SK-N-SH (cell line): ENCODE results near the gene RBM33. TPM values are rescaled to one million over a fixed set of nuclear protein-coding genes. Genes with fewer than 3 reads are reported as not detected.

Experiments used
- CTCF ChIA-PET: fragments of 300-600, 350-600 bp; formaldehyde crosslinking; extraction: SDS; loops from one replicate; lab custom pipeline; 2021; lab: Yijun Ruan, JAX
- POLR2A ChIA-PET: fragments of 350-600 bp; sonication (Branson Sonifier 250); formaldehyde crosslinking; extraction: SDS; loops from one replicate; lab custom pipeline; 2020; ENCODE audit warnings: antibody characterized with exemption, inconsistent platforms; lab: Yijun Ruan, JAX
- DNase-seq: peaks from one replicate; pipeline ENCODE4 v3.0.0; 2012
- H2AFZ ChIP-seq: fragments of 200-600 bp; sonication (generic); 2 replicates; pipeline ENCODE4 v1.8.1; 2016; ENCODE audit warnings: antibody characterized with exemption, mild to moderate bottlenecking, low read depth
- H3F3A ChIP-seq: fragments of 200-600 bp; sonication (generic); replicated peaks from 2 replicates; pipeline ENCODE3; 2016; ENCODE audit warnings: antibody characterized with exemption, mild to moderate bottlenecking; ENCODE audit not compliant: insufficient read depth
- H3K27ac ChIP-seq, 2 experiments: fragments of 200-500 bp in 1 of 2; fragments of 200-600 bp in 1 of 2; sonication (Bioruptor generic) in 1 of 2; sonication (generic), shearing (Covaris generic) in 1 of 2; 2 replicates each; pipeline versions ENCODE4 v1.5.1 to v1.6.1; 2014 to 2016; ENCODE audit warnings: low read depth in 2 of 2, inconsistent platforms in 1 of 2, low read length in 1 of 2, mild to moderate bottlenecking in 1 of 2, mixed read lengths in 1 of 2
- H3K27me3 ChIP-seq: fragments of 200-600 bp; sonication (generic), shearing (Covaris generic); 2 replicates; pipeline ENCODE4 v1.6.1; 2016; ENCODE audit warnings: mixed run types; ENCODE audit not compliant: insufficient read depth
- H3K36me3 ChIP-seq, 2 experiments: fragments of 200-500 bp in 1 of 2; fragments of 200-600 bp in 1 of 2; sonication (Bioruptor generic) in 1 of 2; sonication (generic) in 1 of 2; replicated peaks in 1 of 2; 2 replicates each; pipeline versions ENCODE3 to v1.5.1; 2014 to 2016; ENCODE audit warnings: low read length in 1 of 2, mild to moderate bottlenecking in 1 of 2; ENCODE audit not compliant: insufficient read depth in 2 of 2, control insufficient read depth in 1 of 2
- H3K4me1 ChIP-seq, 2 experiments: fragments of 200-500 bp in 1 of 2; fragments of 200-600 bp in 1 of 2; sonication (Bioruptor generic) in 1 of 2; sonication (generic), shearing (Covaris generic) in 1 of 2; 2 replicates each; pipeline versions ENCODE4 v1.5.1 to v1.6.1; 2014 to 2016; ENCODE audit warnings: low read depth in 1 of 2, low read length in 1 of 2, mixed run types in 1 of 2; ENCODE audit not compliant: insufficient read depth in 2 of 2, control insufficient read depth in 1 of 2
- H3K4me2 ChIP-seq: fragments of 200-600 bp; sonication (generic), shearing (Covaris generic); 2 replicates; pipeline ENCODE4 v1.6.1; 2017; ENCODE audit warnings: mixed run types
- H3K4me3 ChIP-seq, 2 experiments: fragments of 200-500 bp in 1 of 2; fragments of 200-600 bp in 1 of 2; sonication (Bioruptor generic) in 1 of 2; sonication (generic), shearing (Covaris generic) in 1 of 2; 2 replicates each; pipeline versions ENCODE4 v1.5.1 to v1.8.1; 2014 to 2016; ENCODE audit warnings: low read depth in 2 of 2, inconsistent platforms in 1 of 2, low read length in 1 of 2, mild to moderate bottlenecking in 1 of 2, mixed read lengths in 1 of 2, moderate library complexity in 1 of 2
- H3K79me2 ChIP-seq: fragments of 200-600 bp; sonication (generic); 2 replicates; pipeline ENCODE4 v1.8.1; 2017; ENCODE audit warnings: mild to moderate bottlenecking; ENCODE audit not compliant: insufficient read depth
- H3K9ac ChIP-seq: fragments of 200-600 bp; sonication (generic); 2 replicates; pipeline ENCODE4 v1.6.1; 2017; ENCODE audit warnings: mixed run types
- H3K9me2 ChIP-seq: fragments of 200-600 bp; sonication (generic); 2 replicates; pipeline ENCODE4 v1.6.1; 2017; ENCODE audit warnings: mixed run types
- H3K9me3 ChIP-seq: fragments of 200-600 bp; sonication (generic); 2 replicates; pipeline ENCODE4 v1.6.1; 2017; ENCODE audit warnings: mixed run types, mild to moderate bottlenecking, moderate library complexity
- H4K20me1 ChIP-seq: fragments of 200-600 bp; sonication (generic); 2 replicates; pipeline ENCODE4 v1.6.1; 2017; ENCODE audit warnings: mild to moderate bottlenecking, mixed run types; ENCODE audit not compliant: insufficient read depth
- GATA2 ChIP-seq: sonication (generic); formaldehyde crosslinking; IDR thresholded peaks from 2 replicates; pipeline ENCODE4 v1.5.0; 2020; ENCODE audit warnings: mild to moderate bottlenecking, missing genetic modification reagents
- IRF3 ChIP-seq: fragments of 150-350 bp; IDR thresholded peaks from 2 replicates; pipeline ENCODE4 v1.6.1; 2016; ENCODE audit warnings: mild to moderate bottlenecking, low read depth, low read length
- NFIC ChIP-seq: IDR thresholded peaks from 2 replicates; pipeline ENCODE4 v1.4.0; 2012; ENCODE audit warnings: borderline replicate concordance
- NRF1 ChIP-seq: IDR thresholded peaks from 2 replicates; pipeline ENCODE4 v1.6.1; 2012; ENCODE audit warnings: low read depth, mild to moderate bottlenecking, low read length
- POLR2AphosphoS5 ChIP-seq: IDR thresholded peaks from 2 replicates; pipeline ENCODE4 v1.6.1; 2012; ENCODE audit warnings: low read depth, low read length
- RAD21 ChIP-seq: IDR thresholded peaks from 2 replicates; pipeline ENCODE4 v1.6.1; 2012; ENCODE audit warnings: mild to moderate bottlenecking, low read length
- RCOR1 ChIP-seq: fragments of 150-350 bp; IDR thresholded peaks from 2 replicates; pipeline ENCODE4 v1.6.1; 2017; ENCODE audit warnings: antibody characterized with exemption, low read length
- RFX5 ChIP-seq: IDR thresholded peaks from 2 replicates; pipeline ENCODE4 v1.6.1; 2012; ENCODE audit warnings: mild to moderate bottlenecking, improper control_type of control experiment, low read length
- RXRA ChIP-seq: IDR thresholded peaks from 2 replicates; pipeline ENCODE4 v1.4.0; 2012; ENCODE audit warnings: low read depth, mild to moderate bottlenecking, borderline replicate concordance
- TCF12 ChIP-seq: IDR thresholded peaks from 2 replicates; pipeline ENCODE4 v1.4.0; 2012
- YY1 ChIP-seq: IDR thresholded peaks from 2 replicates; pipeline ENCODE4 v1.4.0; 2012; ENCODE audit warnings: low read depth, mild to moderate bottlenecking
- WGBS: methylation state at CpG from one replicate; pipeline ENCODE4 v1.1.6; 2017; ENCODE audit warnings: low lambda C conversion rate; 5-methylcytosine and 5-hydroxymethylcytosine counted together
- polyA plus RNA-seq, 3 experiments: library from polyadenylated mRNA; depleted of rRNA; stranded (reverse); fragments of >200 nt; gene quantifications; 2 replicates each; pipeline ENCODE4 v1.2.3, GENCODE V29; 2012
- TF ChIP-seq, protein P1 (sequence below): IDR thresholded peaks from 2 replicates; pipeline ENCODE4; 2012
- TF ChIP-seq, protein P2 (sequence below): fragments of 150-350 bp; IDR thresholded peaks from 2 replicates; pipeline ENCODE4 v1.6.1; 2017; ENCODE audit warnings: antibody characterized with exemption, low read length, low read depth, borderline replicate concordance
- TF ChIP-seq, protein P3 (sequence below): IDR thresholded peaks from 2 replicates; pipeline ENCODE4 v1.6.1; 2012; ENCODE audit warnings: mild to moderate bottlenecking, low read depth, low read length, moderate library complexity
- TF ChIP-seq, protein P4 (sequence below): IDR thresholded peaks from 2 replicates; pipeline ENCODE4 v1.4.0; 2012; ENCODE audit warnings: low read depth

Gene RBM33
- polyA plus RNA-seq, 1 of the 3 experiments (the other 2 are of a cell fraction) = 13.8 TPM

GRCh38 chr7:155656891-155657290 is 12.4 kb downstream of the RBM33 start:
- no peak for DNase-seq
- TF ChIP-seq, protein P1, sequence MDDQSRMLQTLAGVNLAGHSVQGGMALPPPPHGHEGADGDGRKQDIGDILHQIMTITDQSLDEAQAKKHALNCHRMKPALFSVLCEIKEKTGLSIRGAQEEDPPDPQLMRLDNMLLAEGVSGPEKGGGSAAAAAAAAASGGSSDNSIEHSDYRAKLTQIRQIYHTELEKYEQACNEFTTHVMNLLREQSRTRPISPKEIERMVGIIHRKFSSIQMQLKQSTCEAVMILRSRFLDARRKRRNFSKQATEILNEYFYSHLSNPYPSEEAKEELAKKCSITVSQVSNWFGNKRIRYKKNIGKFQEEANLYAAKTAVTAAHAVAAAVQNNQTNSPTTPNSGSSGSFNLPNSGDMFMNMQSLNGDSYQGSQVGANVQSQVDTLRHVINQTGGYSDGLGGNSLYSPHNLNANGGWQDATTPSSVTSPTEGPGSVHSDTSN = no peak
- TF ChIP-seq TCF12 (no peak), RCOR1 (no peak)
- TF ChIP-seq, protein P2, sequence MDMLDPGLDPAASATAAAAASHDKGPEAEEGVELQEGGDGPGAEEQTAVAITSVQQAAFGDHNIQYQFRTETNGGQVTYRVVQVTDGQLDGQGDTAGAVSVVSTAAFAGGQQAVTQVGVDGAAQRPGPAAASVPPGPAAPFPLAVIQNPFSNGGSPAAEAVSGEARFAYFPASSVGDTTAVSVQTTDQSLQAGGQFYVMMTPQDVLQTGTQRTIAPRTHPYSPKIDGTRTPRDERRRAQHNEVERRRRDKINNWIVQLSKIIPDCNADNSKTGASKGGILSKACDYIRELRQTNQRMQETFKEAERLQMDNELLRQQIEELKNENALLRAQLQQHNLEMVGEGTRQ = no peak
- Histone ChIP-seq H3K27me3 (no peaks in the 10 kb centered on the region), H3K9me3 (no peaks in the 10 kb centered on the region), H3K79me2 (peaks cover 100% of the 10 kb centered on the region), H3K4me2 (no peak overlapping the region), H3K9ac (no peak overlapping the region), H4K20me1 (peaks cover 98% of the 10 kb centered on the region), H3K27ac (no peak overlapping the region), H3K4me3 (no peak overlapping the region), H3K4me1 (no peaks in the 10 kb centered on the region; a peak in 2 of 4 replicates), H3K9me2 (no peaks in the 10 kb centered on the region), H3F3A (peaks cover 12% of the 10 kb centered on the region), H3K36me3 (peaks cover 0 to 18% of the 10 kb centered on the region in 2 experiments), H2AFZ (no peak overlapping the region)
- CTCF ChIA-PET = interaction anchor here (1.0 to 2.5 kb wide), 4 partner anchors 12 to 58 kb away, joined by 3 to 8 read pairs (median 6); no protein-coding TSS in a partner anchor
- POLR2A ChIA-PET = interaction anchor here (0.9 kb wide), 1 partner anchor 13 kb away, joined by 3 read pairs; no protein-coding TSS in a partner anchor
- 82% methylated on average over 7 of the region's 7 CpGs for WGBS

DNA sequence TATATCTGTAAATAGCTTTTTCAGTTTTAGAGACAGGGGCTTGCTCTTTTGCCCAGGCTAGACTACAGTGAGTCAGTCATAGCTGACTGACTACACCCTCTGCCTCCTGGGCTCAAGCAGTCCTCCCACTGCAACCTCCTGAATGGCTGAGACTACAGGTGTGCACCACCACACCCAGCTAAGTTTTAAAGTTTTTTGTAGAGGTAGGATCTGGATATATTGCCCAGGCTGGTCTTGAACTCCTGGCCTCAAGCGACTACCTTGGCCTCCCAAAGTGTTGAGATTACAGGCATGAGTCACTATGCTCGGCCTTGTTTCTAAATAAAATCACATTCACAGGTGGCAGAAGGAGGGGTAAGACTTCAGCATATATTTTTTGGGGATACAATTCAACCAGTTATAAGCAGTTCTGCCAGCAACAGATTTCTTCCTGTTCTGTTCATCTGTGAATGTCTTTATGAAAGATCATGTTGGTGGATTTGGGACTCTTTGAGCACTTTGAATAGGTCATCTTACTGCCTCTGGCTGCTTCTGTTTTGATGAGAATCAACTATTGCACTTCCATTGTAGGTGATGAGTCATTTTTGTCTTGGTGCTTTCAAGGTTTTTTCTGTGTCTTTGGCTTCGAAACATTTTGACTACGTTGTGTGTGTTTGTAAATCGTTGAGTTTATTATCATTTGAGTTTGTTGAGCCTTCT is 15.7 kb downstream of the RBM33 start:
- Histone ChIP-seq H3K4me1 (peaks cover 3% of the 10 kb centered on the region in 2 experiments; a peak in 3 of 4 replicates), H3K9ac (no peak overlapping the region), H3F3A (peaks cover 8% of the 10 kb centered on the region), H3K9me2 (no peaks in the 10 kb centered on the region), H3K9me3 (no peaks in the 10 kb centered on the region), H3K79me2 (peaks cover 100% of the 10 kb centered on the region), H3K27me3 (no peaks in the 10 kb centered on the region), H2AFZ (no peak overlapping the region), H3K27ac (no peak overlapping the region), H3K36me3 (peaks cover 0 to 7% of the 10 kb centered on the region in 2 experiments), H4K20me1 (peaks cover 98% of the 10 kb centered on the region), H3K4me2 (no peak overlapping the region), H3K4me3 (no peak overlapping the region)
- no peak for DNase-seq
- 85% methylated on average over 5 of the region's 5 CpGs for WGBS
- ChIA-PET CTCF (interaction anchor here (1.2 to 2.2 kb wide), 2 partner anchors 39 to 61 kb away, joined by 3 to 10 read pairs; no protein-coding TSS in a partner anchor), POLR2A (no interaction called here)
- TF ChIP-seq RCOR1 (no peak), POLR2AphosphoS5 (no peak), IRF3 (no peak), GATA2 (no peak), NRF1 (no peak), NFIC (no peak), RXRA (no peak), RAD21 (no peak), RFX5 (no peak), YY1 (no peak)
- TF ChIP-seq, protein P3, sequence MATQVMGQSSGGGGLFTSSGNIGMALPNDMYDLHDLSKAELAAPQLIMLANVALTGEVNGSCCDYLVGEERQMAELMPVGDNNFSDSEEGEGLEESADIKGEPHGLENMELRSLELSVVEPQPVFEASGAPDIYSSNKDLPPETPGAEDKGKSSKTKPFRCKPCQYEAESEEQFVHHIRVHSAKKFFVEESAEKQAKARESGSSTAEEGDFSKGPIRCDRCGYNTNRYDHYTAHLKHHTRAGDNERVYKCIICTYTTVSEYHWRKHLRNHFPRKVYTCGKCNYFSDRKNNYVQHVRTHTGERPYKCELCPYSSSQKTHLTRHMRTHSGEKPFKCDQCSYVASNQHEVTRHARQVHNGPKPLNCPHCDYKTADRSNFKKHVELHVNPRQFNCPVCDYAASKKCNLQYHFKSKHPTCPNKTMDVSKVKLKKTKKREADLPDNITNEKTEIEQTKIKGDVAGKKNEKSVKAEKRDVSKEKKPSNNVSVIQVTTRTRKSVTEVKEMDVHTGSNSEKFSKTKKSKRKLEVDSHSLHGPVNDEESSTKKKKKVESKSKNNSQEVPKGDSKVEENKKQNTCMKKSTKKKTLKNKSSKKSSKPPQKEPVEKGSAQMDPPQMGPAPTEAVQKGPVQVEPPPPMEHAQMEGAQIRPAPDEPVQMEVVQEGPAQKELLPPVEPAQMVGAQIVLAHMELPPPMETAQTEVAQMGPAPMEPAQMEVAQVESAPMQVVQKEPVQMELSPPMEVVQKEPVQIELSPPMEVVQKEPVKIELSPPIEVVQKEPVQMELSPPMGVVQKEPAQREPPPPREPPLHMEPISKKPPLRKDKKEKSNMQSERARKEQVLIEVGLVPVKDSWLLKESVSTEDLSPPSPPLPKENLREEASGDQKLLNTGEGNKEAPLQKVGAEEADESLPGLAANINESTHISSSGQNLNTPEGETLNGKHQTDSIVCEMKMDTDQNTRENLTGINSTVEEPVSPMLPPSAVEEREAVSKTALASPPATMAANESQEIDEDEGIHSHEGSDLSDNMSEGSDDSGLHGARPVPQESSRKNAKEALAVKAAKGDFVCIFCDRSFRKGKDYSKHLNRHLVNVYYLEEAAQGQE = no peak
- TF ChIP-seq, protein P4, sequence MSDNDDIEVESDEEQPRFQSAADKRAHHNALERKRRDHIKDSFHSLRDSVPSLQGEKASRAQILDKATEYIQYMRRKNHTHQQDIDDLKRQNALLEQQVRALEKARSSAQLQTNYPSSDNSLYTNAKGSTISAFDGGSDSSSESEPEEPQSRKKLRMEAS = no peak
- TF ChIP-seq, protein P1 = no peak
- TF ChIP-seq, protein P2 = no peak
